HG03432 (cell line): ENCODE results near the gene TANC1.

Experiments used
- ATAC-seq: cut with Tn5 transposase; IDR thresholded peaks from one replicate; pipeline ENCODE4 v1.9.1; 2021; ENCODE audit warnings: mild to moderate bottlenecking, moderate library complexity; ENCODE audit not compliant: unreplicated experiment

Gene TANC1

DNA sequence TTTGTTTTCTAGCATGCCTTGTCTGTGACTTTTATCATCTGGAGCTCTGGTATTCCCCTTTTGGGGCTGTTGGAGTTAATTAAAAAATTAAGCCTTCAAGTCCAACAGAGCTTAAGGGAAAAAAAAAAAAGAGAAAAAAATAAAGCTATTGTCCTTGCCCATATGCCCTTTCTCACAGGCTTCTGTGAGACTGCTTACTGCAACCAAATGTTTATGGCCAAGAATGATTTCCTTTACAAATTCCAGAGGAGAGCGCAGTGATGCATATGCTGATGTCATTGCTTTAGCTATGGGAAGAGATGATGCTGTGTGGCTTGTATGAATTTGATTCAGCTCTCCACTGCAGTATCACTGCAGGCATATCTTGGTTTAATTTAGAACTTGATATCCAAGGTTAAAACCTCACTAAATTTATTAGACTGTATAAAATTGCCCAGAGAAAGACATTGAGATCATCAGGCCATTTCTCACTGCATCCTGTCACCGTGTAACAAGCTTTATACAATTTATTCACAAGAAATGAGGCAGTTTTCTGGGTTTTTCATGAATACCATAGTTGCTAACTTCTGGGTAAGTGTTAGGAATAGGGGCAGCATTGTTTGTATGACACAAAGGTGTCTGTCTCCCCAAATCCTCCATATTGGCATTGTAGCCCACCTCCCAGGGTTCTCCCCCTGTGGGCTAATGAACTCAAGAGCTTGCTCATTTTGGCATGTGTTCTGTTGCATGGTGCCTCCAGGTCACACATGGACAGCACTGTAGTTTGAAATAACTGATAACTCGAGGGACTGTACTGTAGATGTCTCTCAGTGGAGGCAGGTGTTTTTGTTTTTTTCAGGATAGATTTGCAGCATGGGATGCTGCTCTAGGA, 85.0 kb downstream of the TANC1 start:
- ATAC-seq, result no peak

DNA sequence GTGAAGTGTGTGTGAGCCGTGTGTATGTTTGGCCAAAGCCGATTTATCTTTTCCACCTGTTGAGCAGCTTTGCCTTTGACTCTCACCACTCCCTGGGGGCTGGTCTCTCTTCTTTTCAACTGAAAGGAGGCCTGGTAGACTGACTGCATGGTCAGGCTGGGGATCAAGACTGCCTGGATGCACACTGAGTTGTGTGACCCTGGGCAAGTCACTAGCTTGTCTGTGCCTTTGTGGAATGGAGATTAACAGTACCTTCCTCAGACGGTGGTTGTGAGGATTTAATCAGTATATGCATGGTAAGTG, 85.5 kb downstream of the TANC1 start:
- no peak for ATAC-seq

DNA sequence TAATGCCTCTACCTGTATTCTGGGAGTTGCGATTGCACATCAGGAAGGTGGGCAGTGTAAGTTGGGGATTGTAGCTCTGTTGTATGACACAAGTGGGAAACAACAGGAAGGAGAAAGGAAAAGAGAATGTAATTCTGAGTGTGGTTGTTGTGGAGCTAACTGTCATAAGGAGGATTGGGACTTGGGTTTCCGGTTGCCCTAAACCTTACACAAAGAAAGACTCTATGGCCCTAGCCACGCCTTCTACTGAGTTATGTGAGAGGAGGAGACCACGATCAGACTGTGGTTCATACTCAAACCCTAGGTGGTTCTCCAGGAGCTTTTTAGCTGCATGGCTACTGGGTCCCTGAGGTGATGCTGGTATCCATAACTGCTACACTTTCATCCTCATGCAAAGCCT, 86.5 kb downstream of the TANC1 start:
- ATAC-seq, result no peak

DNA sequence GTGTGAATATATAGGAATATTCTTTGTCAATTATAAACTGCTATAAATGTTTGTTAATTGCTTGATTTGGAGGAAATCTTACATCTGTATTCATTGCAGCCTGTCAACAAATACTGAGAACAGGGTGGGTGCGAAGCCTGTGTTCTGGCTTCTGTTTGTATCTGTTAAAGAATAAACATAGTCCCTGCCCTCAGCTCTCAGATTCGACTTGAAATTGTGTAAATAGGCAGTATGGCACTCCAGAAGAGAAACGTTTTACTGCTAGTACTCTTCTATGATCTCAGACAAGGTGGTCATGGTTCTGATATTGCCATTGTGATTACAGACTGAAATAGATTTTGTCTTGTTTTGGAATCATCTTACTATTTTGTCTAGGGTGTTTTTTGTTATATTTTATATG, 92.1 kb downstream of the TANC1 start:
- no peak for ATAC-seq

DNA sequence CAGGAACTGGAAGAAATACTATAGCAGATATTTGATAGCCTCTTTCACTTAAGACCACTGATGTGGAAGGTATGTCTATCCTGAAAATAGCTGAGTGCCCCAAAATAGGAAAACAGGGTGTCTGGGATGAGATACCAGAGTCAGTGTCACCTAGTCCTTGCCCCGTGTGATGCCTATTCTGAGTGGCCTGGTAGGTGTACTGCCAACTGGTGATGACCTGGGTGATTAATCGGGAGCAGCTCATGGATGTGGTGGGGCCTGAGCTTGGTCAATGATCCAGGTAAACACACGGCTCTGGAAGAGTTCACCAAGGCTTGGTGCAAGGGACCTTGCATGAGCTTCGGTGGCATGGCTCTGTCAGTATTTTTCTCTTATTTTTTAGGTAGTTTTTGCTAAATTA, 95.2 kb downstream of the TANC1 start:
- no peak for ATAC-seq

DNA sequence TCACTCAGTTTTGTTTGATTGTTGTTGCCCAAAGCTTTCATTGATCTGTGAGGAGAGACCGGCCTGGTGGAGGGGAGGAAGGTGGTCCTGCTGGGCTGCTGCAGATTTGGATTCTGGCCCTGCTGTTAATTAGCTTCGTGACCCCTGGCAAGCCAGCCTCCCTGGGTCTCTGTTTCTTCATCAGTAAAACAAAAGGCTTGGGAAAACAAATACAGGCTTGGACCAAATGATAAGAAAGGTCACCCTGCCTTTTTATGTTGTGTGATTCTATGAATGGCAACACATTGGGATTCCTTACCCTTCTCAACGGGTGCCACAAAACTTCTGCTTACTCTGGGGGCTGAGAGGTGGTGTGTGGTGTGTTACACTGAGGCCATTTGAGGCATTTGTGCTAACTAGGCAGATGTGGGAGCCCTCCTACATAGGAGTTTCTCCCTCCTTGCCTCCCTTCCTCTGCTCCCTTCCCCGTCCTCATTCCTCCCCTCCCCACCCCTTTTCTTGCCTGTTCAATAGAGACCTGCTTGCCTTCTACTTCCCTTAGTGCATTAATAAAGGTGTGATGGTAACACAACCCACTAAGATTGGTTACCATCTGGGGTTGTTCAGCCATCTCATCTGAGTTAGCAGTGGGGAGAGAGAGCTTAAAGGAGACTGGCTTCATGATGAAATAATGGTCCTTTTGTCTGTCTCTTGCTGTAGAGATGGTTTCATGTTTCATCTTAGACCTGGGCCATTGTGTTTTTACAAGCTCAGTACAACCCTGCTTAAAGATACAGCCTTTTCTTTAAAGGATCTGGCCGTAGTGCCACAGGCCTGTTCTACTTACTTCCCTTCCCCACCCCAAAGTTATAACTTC, 96.2 kb downstream of the TANC1 start:
- no peak for ATAC-seq

DNA sequence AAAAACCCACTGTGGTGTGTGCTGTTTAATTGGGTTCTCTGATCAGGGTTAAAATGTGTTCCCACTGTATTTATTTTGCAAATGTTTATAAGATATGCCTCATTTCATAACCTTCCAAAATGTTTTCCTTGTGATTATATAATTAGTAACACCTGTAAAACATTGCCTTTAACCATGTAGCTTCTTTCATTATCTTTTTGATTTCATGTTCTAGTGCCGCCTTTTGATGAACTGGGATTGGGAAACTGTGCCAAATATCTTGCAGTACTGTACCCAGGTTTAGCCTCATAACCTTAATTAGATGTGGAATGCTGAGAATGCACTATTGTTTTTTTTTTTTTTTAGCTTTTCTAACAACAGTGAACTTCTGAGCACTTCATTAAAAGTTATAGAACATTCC, 96.9 kb downstream of the TANC1 start:
- ATAC-seq, result no peak

DNA sequence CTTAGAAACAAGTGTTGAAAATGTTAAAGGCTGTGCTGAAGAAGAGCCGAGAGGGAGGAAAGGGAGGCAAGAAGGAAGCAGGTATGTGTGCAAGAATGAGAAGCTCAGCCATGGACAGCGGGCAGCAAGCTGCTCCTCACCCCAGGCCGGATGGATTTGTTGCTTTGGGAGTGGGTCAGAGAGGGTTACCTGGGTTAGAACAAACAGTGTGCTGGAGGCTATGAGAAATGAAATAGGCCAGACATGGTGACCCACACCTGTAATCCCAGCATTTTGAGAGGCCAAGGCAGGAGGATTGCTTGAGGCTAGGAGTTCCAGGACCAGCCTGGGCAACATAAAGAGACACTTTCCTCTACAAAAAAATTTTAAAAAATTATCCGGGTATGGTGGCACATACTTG, 97.5 kb downstream of the TANC1 start:
- ATAC-seq, result no peak

DNA sequence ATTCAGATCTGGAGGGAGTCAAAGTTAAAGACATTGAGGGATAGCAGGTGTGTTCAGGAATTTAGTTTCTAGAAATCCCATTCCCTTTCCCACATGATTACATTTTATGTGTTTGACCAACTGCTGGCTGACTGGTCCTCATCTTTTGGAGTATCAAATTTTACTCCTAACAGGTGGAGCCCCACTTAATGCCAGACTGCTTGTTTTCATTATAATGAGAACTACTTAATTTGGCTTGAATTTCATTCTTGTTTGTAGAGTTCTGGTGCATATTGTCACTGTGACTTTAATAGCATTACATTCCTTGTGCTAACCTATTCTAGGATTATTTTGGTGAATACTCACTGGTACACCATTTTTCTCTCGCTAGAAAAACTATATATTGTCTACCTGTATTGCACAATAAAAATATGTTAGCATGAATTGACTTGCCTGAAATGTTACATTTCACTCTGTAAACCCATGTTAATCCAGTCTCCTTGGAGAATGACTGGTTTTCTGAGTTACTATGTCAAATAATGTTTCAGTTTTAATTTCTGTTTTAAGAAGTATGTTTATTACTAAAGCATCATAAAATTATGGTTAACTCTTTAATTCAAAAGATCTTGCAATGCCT, 98.2 kb downstream of the TANC1 start:
- no peak for ATAC-seq

DNA sequence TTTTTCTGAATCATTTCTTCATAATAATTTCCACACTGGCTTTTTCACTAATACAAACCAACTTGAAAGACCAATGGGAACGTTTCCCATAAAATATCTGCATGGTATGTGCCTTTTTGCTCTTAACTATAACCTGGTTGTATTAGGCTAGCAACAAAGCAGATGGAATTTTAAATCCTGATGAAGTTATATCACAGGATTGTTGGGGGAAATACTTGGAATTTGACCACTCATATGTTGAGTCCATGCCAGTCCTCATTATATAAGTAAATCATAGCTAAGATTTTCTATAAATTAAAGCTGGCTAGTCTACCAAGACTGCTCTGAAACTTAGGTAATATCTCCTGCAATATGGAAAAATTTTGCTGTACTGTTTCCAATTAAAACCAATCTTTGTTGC, 99.5 kb downstream of the TANC1 start:
- ATAC-seq, result no peak

DNA sequence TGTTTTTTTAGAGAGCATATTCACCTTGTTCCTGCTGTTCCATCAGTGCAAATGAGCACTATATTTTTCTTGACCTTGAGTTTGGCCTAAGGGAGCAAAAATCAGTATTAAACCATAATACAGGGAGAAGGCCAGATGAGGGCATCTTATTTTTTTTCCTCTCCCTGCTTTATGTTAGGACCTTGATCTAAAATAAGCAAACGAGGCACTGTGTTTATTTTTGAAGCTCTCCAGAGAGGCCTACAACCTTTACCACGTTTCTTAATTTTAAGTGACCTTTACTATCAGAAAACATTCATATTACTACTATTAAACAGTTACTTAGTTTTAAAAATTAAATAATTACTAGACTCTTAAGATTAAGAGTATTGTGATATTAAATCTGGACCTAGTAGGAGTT, 100.8 kb downstream of the TANC1 start:
- ATAC-seq, result no peak

DNA sequence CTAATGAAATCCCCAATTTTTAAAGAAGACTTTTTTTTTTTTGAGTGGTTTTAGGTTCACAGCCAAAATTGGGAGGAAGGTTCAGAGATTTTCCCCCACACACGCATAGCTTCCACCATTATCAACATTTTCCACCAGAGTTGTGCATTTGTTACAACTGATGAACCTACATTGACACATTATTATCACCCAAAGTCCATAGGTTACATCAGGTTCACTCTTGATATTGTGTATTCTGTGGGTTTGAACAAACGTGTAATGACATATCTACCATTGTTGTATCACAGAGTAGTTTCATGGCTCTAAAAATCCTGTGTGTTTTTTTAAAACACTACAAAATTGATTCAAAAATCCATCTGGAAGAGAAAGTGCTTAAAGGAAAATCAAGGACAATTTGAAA, 101.8 kb downstream of the TANC1 start:
- ATAC-seq, result no peak

DNA sequence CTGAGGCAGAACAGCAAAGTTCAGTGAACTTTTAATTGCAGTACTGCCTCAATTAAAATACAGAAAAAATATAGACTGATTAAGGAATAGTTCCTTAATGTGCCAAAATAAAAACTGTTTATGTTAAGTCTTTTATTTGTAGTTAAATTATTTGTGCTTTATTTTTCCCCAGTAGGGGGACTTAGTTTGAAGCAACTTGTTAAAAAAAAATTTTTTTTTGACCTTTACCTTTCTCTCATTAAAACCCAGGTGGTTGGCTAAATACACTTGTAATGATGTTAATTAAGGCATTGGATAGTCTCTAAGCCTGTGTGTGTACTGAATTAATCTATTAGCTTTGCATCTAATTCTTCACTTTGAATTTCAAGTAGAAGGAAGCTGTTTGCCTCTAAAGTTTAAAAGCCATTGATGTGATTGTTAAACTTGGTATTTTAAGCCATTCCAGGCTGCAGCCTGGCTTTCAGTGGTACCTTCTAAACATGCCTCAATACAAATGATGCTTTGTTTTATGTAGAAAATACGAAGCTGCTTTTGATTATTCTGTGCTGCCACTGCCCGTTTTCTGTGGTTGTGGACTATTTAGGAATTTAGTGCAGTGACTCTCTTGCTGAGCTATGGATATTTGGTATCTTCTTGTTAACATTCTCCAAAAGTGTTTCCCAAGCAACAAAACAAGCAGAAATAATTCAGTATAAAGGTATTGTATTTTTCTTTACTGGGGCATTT, 102.9 kb downstream of the TANC1 start:
- ATAC-seq, result no peak

DNA sequence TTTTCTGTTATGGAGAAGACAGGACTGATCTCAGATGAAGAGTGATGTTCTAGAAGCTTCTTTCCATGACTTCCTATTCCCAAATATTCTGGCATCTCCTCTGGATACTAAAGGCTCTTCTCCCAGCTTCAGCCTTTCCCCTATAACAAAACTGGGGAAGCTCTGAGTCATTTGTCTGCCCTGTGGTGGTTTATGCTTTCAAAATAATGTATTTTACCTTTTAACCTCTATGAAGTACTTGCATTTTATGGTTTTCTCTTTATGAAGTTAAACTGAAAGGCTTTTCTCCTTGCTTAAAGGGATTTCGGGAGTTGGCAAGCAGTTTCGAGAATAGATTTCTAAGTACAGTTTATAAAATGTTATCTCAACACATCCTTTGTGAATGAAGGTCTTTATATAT, 104.4 kb downstream of the TANC1 start:
- ATAC-seq, result no peak

DNA sequence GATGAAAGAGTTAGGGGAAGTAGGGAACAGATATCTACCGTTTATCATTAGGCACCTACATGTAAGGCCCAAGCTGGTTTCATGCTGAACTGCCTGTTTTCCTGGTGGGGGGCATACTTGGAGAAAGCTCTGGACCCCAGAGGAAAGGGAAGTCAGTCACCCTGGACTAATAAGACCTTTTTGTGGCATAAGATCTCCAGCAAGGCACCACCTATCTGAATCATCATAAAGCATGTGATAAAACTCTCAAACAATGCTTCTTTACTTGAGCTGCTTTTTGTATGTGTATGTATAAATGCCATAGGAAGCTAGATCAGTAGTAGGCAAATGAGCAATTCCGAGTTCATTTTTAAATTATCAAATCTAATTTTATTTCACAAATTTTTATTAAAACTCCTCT, 104.8 kb downstream of the TANC1 start:
- no peak for ATAC-seq

DNA sequence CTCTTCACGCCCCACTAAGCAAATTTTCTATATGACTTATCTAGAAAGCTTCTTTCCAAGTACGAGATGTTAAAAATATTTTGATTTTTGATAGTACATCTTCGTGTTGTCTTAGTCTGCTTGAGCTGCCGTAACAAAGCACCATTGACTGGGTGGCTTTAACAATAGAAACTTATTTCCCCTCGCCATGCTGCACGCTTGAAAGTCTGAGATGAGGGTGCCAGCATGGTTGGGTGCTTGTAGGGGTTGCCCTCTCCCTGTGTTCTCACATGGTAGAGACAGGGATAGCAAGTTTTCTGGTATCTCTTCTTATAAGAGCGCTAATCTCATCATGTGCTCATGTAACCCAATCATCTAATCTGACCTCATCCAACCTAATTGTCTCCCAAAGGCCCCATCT, 106.2 kb downstream of the TANC1 start:
- ATAC-seq, result no peak

DNA sequence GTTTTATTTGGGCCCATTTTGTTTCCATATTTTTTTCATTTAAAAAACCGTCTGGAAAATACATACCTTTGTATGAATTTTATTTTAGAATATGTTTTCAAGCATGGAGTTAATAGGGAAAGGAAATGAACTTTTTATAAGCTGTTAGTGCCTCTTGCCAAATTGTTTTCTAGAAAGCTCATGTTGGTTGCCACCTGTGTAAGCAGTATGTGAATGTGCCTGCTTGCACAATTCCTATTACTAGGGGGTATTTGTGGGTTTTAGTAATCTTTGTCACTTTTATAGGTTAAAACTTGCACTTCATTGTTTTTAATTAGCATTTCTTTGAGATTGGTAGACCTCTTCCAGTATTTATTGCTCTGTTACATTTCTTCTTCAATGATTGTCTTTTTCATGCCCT, 107.3 kb downstream of the TANC1 start:
- ATAC-seq, result no peak

DNA sequence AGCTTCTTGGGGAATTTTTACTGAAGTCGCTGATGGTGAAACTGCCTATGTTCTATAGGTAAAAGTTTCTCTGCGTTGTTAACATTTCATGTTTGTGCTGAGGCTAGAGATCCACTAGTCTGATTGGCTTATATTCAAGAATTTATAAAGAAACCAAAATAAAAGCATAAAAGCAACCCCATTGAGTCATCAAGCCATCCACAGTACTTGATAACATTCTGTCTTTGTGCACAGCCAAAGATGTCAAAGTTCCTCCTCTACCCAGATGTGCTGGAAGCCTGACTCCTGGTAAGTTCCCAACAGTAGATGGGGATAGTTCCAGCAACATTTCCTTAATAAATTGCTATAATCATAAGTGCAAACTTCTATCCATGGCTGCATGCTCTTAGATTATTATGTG, 107.8 kb downstream of the TANC1 start:
- no peak for ATAC-seq

DNA sequence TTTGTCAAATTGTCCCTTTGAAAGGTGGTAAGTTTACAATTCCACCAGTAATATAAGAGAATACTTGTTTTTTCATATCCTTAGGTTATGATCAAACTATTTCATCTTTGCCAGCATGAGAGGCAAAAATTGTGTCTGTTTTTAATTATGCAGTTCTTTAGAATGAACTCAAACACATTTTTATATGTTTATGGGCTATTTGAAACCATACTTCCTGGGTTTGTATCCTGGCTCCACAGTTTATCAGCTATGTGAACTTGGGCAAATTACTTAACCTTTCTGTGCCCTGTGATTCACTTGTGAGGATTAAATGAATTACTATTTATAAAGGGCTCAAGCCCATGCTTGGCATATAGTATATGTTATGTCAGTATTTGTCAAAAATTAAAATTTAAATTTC, 109.4 kb downstream of the TANC1 start:
- no peak for ATAC-seq

DNA sequence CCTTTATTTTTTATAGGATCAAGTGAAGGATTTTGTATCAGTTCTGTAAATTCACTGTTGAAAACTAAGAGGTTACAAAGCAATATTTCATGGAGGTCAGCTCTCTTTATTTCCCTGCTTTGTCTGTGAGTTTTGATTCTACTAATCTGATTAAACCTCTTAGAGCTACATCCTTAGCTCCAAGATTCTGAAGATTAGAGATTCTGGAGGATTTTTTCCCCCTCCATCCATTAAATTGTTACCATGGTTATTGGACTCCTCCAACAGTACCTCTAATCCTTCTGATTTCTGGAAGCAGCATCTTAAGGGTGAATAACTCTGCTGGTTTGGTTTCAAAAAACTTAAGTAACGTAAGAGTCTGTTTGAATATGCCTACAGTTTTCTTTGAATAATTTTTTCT, 110.0 kb downstream of the TANC1 start:
- no peak for ATAC-seq

DNA sequence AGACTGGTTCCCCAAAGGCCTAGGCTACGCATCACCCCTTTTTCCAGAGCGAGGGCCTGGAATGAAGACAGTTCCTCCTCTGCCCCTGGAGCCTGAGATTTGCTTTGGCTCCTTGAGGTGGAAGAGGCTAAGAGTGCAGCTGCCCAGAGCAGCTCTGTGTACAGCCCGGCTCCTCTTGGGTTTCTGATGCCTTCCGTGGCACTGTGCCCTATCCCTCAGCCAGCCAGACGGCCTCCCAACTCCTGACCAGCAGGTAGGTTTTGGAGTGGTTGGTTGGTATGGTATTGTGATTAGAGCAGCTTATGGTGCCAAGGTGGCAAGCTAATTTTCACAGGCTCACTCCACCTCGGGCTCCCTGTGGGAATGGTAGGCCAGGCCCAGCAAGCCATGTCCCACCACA, 112.2 kb downstream of the TANC1 start:
- ATAC-seq, result no peak
